GM18861 (cell line): ENCODE data around the gene INHBC.
"Not testable (repeated sequence)": the region's sequence is repeated elsewhere in the genome, so short reads cannot be mapped to it uniquely, and the experiment has no call there.

Experiments used
- ATAC-seq: cut with Tn5 transposase; IDR thresholded peaks from one replicate; pipeline ENCODE4 v1.9.1; 2021; ENCODE audit not compliant: unreplicated experiment

The INHBC gene

GRCh38 chr12:57428965-57429364, 5.6 kb upstream of the INHBC start:
- ATAC-seq = no peak

GRCh38 chr12:57429473-57430111, 5.0 kb upstream of the INHBC start:
- ATAC-seq = no peak

GRCh38 chr12:57430112-57430930, 4.3 kb upstream of the INHBC start:
- ATAC-seq = peak; percentile 35

GRCh38 chr12:57430931-57431566, 3.5 kb upstream of the INHBC start, which contains the start of gene R3HDM2:
Gene R3HDM2, minus strand, starts transcription at chr12:57431043. Its CDS starts 120,615 bp downstream, at chr12:57310428.
- peak; percentile 93 for ATAC-seq

- ATAC-seq = no peak
Observed at GRCh38 chr12:57431654-57432188, 2.9 kb upstream of the INHBC start.

- no peak for ATAC-seq
Observed at GRCh38 chr12:57433370-57433769, 1.2 kb upstream of the INHBC start.

GRCh38 chr12:57435293-57435692, 709 bp downstream of the INHBC start:
- ATAC-seq = no peak

- no peak for ATAC-seq
Observed at GRCh38 chr12:57438400-57438799, 3.8 kb downstream of the INHBC start.

GRCh38 chr12:57439762-57440266, 5.2 kb downstream of the INHBC start:
- no peak for ATAC-seq

- not testable (repeated sequence) for ATAC-seq
Observed at GRCh38 chr12:57441393-57441792, 6.8 kb downstream of the INHBC start.

GRCh38 chr12:57441846-57442427, 7.4 kb downstream of the INHBC start:
- no peak for ATAC-seq

GRCh38 chr12:57444337-57444736, 9.8 kb downstream of the INHBC start:
- not testable (repeated sequence) for ATAC-seq

- no peak for ATAC-seq
Observed at GRCh38 chr12:57444744-57445143, 10.2 kb downstream of the INHBC start.

GRCh38 chr12:57446292-57446960, 11.8 kb downstream of the INHBC start:
- ATAC-seq = no peak

GRCh38 chr12:57448669-57449068, 14.1 kb downstream of the INHBC start:
- no peak for ATAC-seq

GRCh38 chr12:57449375-57449774, 14.8 kb downstream of the INHBC start:
- ATAC-seq = no peak

- ATAC-seq = no peak
Observed at GRCh38 chr12:57450057-57450456, 15.5 kb downstream of the INHBC start.

GRCh38 chr12:57451233-57451778, 16.7 kb downstream of the INHBC start:
- ATAC-seq = no peak

GRCh38 chr12:57452181-57452936, 17.8 kb downstream of the INHBC start:
- no peak for ATAC-seq
